CD14-positive monocyte (primary cell): ENCODE results near the gene CAMSAP2. TPM values are rescaled to one million over a fixed set of nuclear protein-coding genes. Genes with fewer than 3 reads are reported as not detected.

ENCODE experiments used
- DNase-seq, 3 donors: peaks; one replicate each; pipeline ENCODE4 v3.0.0-alpha.2; 2011 to 2022
- H2AFZ ChIP-seq: 2 replicates; pipeline ENCODE4 v1.6.0; 2012; ENCODE audit warnings: mild to moderate bottlenecking, low read depth, low read length, inconsistent platforms; ENCODE audit not compliant: insufficient read depth, poor library complexity, severe bottlenecking
- H3K27ac ChIP-seq, 2 donors: 1 replicate in 1 of 2; 2 replicates in 1 of 2; pipeline ENCODE4 v1.5.1; 2012 to 2013; ENCODE audit warnings: low read length in 2 of 2, control low read depth in 1 of 2, inconsistent platforms in 1 of 2, low read depth in 1 of 2, mild to moderate bottlenecking in 1 of 2
- H3K27me3 ChIP-seq, 2 donors: one replicate each; pipeline versions ENCODE4 v1.6.0 to v1.6.1; 2011 to 2013; ENCODE audit warnings: low read length in 2 of 2; ENCODE audit not compliant: control insufficient read depth in 2 of 2, insufficient read depth in 2 of 2
- H3K36me3 ChIP-seq, 2 donors: replicated peaks in 1 of 2; 1 replicate in 1 of 2; 2 replicates in 1 of 2; pipeline versions ENCODE4 v1.5.1 to v1.6.1; 2012 to 2013; ENCODE audit warnings: low read length in 2 of 2, control low read depth in 1 of 2, inconsistent platforms in 1 of 2, mild to moderate bottlenecking in 1 of 2; ENCODE audit not compliant: insufficient read depth in 2 of 2, control insufficient read depth in 1 of 2
- H3K4me1 ChIP-seq, 2 donors: 1 replicate in 1 of 2; 2 replicates in 1 of 2; pipeline versions ENCODE4 v1.5.1 to v1.6.1; 2012 to 2013; ENCODE audit warnings: low read length in 2 of 2, control low read depth in 1 of 2, inconsistent platforms in 1 of 2, mild to moderate bottlenecking in 1 of 2, moderate library complexity in 1 of 2; ENCODE audit not compliant: insufficient read depth in 2 of 2, control insufficient read depth in 1 of 2
- H3K4me2 ChIP-seq: replicated peaks from 2 replicates; pipeline ENCODE3; 2012; ENCODE audit warnings: low read length, moderate library complexity, mild to moderate bottlenecking; ENCODE audit not compliant: poor library complexity, severe bottlenecking; ENCODE audit errors: extremely low read depth
- H3K4me3 ChIP-seq, 3 experiments: fragments of 200-600 bp in 1 of 3; sonication (generic) in 1 of 3; replicated peaks in 1 of 3; 1 replicate in 2 of 3; 2 replicates in 1 of 3; pipeline ENCODE4 v1.5.1; 2011 to 2013; ENCODE audit warnings: low read length in 3 of 3, mild to moderate bottlenecking in 3 of 3, control low read depth in 2 of 3, low read depth in 2 of 3, inconsistent platforms in 1 of 3, moderate library complexity in 1 of 3
- H3K79me2 ChIP-seq: 2 replicates; pipeline ENCODE4 v1.6.0; 2012; ENCODE audit warnings: mild to moderate bottlenecking, control low read depth, inconsistent platforms, low read length, moderate library complexity; ENCODE audit not compliant: insufficient read depth
- H3K9ac ChIP-seq: 2 replicates; pipeline ENCODE4 v1.6.0; 2017; ENCODE audit warnings: low read length, mild to moderate bottlenecking; ENCODE audit not compliant: insufficient read depth, poor library complexity, severe bottlenecking
- H3K9me3 ChIP-seq, 2 donors: replicated peaks in 1 of 2; 1 replicate in 1 of 2; 2 replicates in 1 of 2; pipeline versions ENCODE4 v1.5.1 to v1.6.1; 2012 to 2013; ENCODE audit warnings: low read length in 2 of 2, control low read depth in 1 of 2; ENCODE audit not compliant: control insufficient read depth in 1 of 2, insufficient read depth in 1 of 2
- H4K20me1 ChIP-seq: 2 replicates; pipeline ENCODE4 v1.6.0; 2012; ENCODE audit warnings: mild to moderate bottlenecking, low read length, control low read depth, moderate library complexity; ENCODE audit not compliant: insufficient read depth
- H3K27ac Mint-ChIP-seq, 7 donors: one replicate each; pipeline ENCODE4 v1.8.0; 2020; ENCODE audit warnings: mild to moderate bottlenecking in 7 of 7, mixed read lengths in 7 of 7, moderate library complexity in 6 of 7, inconsistent platforms in 2 of 7
- H3K27me3 Mint-ChIP-seq, 3 donors: one replicate each; pipeline ENCODE4 v1.8.0; 2021 to 2022; ENCODE audit warnings: low read depth in 3 of 3, mild to moderate bottlenecking in 3 of 3, mixed read lengths in 3 of 3, moderate library complexity in 3 of 3, inconsistent platforms in 1 of 3
- H3K36me3 Mint-ChIP-seq, 2 donors: one replicate each; pipeline ENCODE4 v1.8.0; 2020; ENCODE audit warnings: mixed read lengths in 2 of 2, inconsistent platforms in 1 of 2, mild to moderate bottlenecking in 1 of 2
- H3K4me1 Mint-ChIP-seq: one replicate; pipeline ENCODE4 v1.8.0; 2020; ENCODE audit warnings: mild to moderate bottlenecking, mixed read lengths
- H3K4me3 Mint-ChIP-seq, 2 donors: one replicate each; pipeline ENCODE4 v1.8.0; 2020; ENCODE audit warnings: mild to moderate bottlenecking in 2 of 2, mixed read lengths in 2 of 2, moderate library complexity in 1 of 2
- H3K9me3 Mint-ChIP-seq, 7 donors: one replicate each; pipeline ENCODE4 v1.8.0; 2020 to 2022; ENCODE audit warnings: mixed read lengths in 7 of 7, mild to moderate bottlenecking in 6 of 7, moderate library complexity in 6 of 7, inconsistent platforms in 2 of 7
- WGBS: methylation state at CpG from one replicate; pipeline ENCODE4 v1.1.5; 2013; ENCODE audit warnings: missing lambda C conversion rate; ENCODE audit not compliant: insufficient coverage; 5-methylcytosine and 5-hydroxymethylcytosine counted together
- intact Hi-C, 2 donors: fragments of 100-400 bp; cut with micrococcal nuclease; formaldehyde crosslinking; loops; one replicate each; pipeline versions ENCODE4 v1.15.0 to v1.15.1; 2023
- polyA plus RNA-seq, 3 donors: library from polyadenylated mRNA; depleted of rRNA in 1 of 3; unstranded in 2 of 3; stranded (reverse) in 1 of 3; fragments of 300-500 nt in 2 of 3; fragments of >200 nt in 1 of 3; fragmentation: Illumina TruSeq in 2 of 3; gene quantifications; 1 replicate in 2 of 3; 2 replicates in 1 of 3; pipeline ENCODE4 v1.2.3, GENCODE V29; 2012 to 2021
- TF ChIP-seq, protein P1 (sequence below): fragments of 200-600 bp; IDR thresholded peaks from one replicate; pipeline ENCODE4 v1.8.0; 2022; ENCODE audit warnings: antibody characterized with exemption, mild to moderate bottlenecking

Gene CAMSAP2
- polyA plus RNA-seq, 3 donors, result 0.89 to 1.3 (median 0.90) TPM

DNA sequence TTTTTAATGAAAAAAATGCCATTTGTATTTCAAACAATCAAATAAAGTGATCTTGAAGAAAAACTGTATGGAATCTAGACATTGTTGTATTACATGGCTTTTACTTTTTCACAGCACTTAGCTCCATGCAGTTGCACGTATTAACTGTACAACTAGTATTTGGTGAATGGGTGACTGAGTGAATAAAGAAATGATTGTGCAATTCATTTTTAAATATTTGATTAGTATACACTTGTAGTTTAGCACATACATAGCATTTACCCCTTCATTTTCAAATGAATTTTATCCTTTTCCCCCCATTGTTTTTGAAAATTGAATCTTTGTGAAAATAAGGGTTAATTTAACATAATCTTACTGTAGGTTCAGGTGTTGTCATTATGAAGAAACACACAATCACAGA, 79.6 kb downstream of the CAMSAP2 start:
- TF ChIP-seq, protein P1, sequence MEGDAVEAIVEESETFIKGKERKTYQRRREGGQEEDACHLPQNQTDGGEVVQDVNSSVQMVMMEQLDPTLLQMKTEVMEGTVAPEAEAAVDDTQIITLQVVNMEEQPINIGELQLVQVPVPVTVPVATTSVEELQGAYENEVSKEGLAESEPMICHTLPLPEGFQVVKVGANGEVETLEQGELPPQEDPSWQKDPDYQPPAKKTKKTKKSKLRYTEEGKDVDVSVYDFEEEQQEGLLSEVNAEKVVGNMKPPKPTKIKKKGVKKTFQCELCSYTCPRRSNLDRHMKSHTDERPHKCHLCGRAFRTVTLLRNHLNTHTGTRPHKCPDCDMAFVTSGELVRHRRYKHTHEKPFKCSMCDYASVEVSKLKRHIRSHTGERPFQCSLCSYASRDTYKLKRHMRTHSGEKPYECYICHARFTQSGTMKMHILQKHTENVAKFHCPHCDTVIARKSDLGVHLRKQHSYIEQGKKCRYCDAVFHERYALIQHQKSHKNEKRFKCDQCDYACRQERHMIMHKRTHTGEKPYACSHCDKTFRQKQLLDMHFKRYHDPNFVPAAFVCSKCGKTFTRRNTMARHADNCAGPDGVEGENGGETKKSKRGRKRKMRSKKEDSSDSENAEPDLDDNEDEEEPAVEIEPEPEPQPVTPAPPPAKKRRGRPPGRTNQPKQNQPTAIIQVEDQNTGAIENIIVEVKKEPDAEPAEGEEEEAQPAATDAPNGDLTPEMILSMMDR, result no peak

DNA sequence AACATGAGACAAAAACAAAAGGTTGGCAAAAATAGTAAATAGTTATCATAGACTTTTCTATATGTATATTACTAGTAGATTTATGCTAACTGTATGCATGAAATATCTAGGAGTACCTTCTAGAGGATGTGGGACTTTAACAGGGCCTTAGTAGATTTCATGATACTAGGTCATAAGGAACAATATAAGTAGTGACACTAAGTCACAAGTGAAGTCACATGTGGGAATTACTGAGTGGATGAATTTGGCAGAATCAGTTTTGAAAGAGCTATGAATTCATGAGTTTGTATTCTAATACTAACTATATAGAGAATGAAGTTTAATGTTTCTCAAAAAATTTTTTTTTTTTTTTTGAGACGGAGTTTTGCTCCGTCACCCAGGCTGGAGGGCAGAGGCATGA, 81.0 kb downstream of the CAMSAP2 start:
- Histone ChIP-seq H2AFZ (no peak overlapping the region), H3K36me3 (no peaks in the 10 kb centered on the region), H3K27ac (no peak overlapping the region), H3K9me3 (no peaks in the 10 kb centered on the region), H3K4me1 (no peaks in the 10 kb centered on the region), H3K79me2 (no peaks in the 10 kb centered on the region), H3K9ac (no peak overlapping the region), H3K4me2 (no peak overlapping the region), H4K20me1 (no peaks in the 10 kb centered on the region), H3K27me3 (no peaks in the 10 kb centered on the region), H3K4me3 (no peak overlapping the region)
- no peak overlapping the region for H3K4me3 Mint-ChIP-seq
- WGBS, result 88% methylated on average over 2 of the region's 2 CpGs
- H3K9me3 Mint-ChIP-seq, result peaks cover 0 to 2% (median 0%) of the 10 kb centered on the region in 7 donors
- H3K4me1 Mint-ChIP-seq, result no peaks in the 10 kb centered on the region
- H3K27me3 Mint-ChIP-seq, result no peaks in the 10 kb centered on the region
- no peak for DNase-seq
- TF ChIP-seq, protein P1, result no peak
- intact Hi-C loops, result no loop called here
- no peak overlapping the region for H3K27ac Mint-ChIP-seq
- H3K36me3 Mint-ChIP-seq, result no peaks in the 10 kb centered on the region

More for the DNA sequence above, 79.6 kb downstream of the CAMSAP2 start:
- Histone ChIP-seq H3K4me2 (no peak overlapping the region), H3K4me1 (no peaks in the 10 kb centered on the region), H2AFZ (no peak overlapping the region), H3K27ac (no peak overlapping the region), H3K4me3 (no peak overlapping the region), H3K9me3 (no peaks in the 10 kb centered on the region), H3K79me2 (no peaks in the 10 kb centered on the region), H4K20me1 (no peaks in the 10 kb centered on the region), H3K27me3 (no peaks in the 10 kb centered on the region), H3K36me3 (no peaks in the 10 kb centered on the region), H3K9ac (no peak overlapping the region)
- Mint-ChIP-seq H3K36me3 (no peaks in the 10 kb centered on the region), H3K27me3 (no peaks in the 10 kb centered on the region), H3K27ac (no peak overlapping the region), H3K9me3 (peaks cover 0 to 2% (median 0%) of the 10 kb centered on the region in 7 donors), H3K4me1 (no peaks in the 10 kb centered on the region), H3K4me3 (no peak overlapping the region)
- WGBS, result no CpG with 5 or more reads among the region's 1 CpG
- no peak for DNase-seq
- intact Hi-C loops, result no loop called here
